ENCODE data around the gene CAVIN1. TPM values are rescaled to one million over a fixed set of nuclear protein-coding genes. Genes with fewer than 3 reads are reported as not detected.

Gene CAVIN1, protein sequence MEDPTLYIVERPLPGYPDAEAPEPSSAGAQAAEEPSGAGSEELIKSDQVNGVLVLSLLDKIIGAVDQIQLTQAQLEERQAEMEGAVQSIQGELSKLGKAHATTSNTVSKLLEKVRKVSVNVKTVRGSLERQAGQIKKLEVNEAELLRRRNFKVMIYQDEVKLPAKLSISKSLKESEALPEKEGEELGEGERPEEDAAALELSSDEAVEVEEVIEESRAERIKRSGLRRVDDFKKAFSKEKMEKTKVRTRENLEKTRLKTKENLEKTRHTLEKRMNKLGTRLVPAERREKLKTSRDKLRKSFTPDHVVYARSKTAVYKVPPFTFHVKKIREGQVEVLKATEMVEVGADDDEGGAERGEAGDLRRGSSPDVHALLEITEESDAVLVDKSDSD
- total RNA-seq: 218 and 464 TPM in 2 replicates

DNA sequence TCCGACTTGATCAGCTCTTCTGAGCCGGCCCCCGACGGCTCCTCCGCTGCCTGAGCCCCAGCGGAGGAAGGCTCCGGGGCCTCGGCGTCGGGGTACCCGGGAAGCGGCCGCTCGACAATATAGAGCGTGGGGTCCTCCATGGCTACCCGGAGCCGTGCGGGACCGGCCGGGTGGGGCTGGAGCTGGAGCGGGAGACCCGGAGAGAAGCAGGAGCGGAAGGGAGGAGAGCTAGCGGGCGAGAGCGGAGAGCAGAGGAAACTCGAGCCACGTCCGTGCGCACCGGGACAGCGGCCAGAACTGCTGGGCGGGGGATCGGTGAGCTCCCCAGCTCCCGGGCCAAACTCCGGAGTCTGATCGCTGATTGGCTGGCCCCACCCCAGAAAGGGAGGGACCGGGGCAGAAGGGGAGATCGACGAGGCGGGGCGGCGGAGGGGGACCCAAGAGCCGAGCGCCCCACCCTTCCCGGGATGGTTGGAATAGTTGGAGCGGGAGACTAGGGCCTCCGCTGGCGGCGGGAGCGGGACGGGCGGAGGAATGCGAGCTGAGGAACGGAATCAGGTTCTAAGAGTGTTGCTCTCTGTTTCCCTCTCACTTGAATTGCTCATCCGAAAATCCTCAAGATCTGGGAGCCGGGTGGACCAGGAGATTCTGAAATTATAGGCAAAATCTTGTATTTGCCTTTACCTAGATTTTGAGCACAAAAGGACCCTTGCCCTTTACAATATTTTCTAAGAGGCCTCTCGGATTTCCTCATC, at the start of gene CAVIN1:
Gene CAVIN1 (minus strand): TSS at position 299 of the 755 bp plus-strand sequence. CDS start 159 bp downstream, at position 140.

GRCh38 chr17:42458497-42459255, 35.6 kb upstream of the CAVIN1 start, which contains the start of gene ATP6V0A1:
Gene ATP6V0A1, plus strand, starts transcription at chr17:42458878. Its CDS starts 2,017 bp downstream, at chr17:42460895.

DNA sequence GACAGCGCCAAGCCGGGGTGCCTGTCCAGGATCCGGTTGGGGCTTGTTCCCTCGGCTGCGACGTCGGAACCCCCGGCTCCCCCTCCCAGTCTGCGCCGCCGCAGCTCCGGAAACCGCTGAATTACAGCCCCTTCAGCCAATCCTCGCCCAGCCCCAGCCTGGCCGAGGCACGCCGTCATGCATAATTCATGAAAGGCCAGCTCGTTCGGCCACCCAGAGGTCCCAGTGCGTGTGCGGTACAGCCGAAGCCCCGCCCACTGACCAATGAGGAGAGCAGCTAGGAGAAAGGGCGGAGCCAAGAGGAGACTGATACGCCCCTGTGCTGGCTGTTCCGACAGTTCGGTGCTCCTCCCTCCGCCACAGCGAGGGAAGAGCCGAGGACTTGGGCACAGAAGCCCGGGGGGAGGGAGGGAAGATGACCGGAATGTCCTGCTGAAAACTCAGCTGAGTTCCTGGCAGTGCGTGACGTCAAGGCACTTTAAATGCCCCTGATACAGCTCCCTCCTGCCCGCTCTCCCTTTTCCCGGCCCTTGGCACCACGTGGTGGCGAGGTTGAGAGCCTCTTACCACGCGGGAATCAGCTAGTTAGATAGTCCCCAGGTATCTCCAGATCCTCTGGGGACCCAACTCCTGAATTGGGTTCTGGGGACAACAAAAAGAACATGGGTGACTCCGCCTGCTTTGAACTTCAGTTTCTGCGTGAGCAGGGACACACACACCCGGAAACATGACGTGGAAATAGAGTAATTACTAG, 34.5 kb downstream of the CAVIN1 start, which contains the start of gene STAT3:
Gene STAT3 (minus strand): TSS at position 62 of the 754 bp plus-strand sequence. CDS start 39,926 bp downstream, outside the sequence.

Small RNA genes lying within 50 kb of the gene (small RNA-seq; reads per million reads assigned to genes)
- gene RNU7-97P: not detected

Other genes starting within 250 kb of the CAVIN1 start
- gene KCNH4, start 242.1 kb downstream of the CAVIN1 start, total RNA-seq: under 0.01 TPM in 1 of 2 replicates, not detected in the other
- not detected in 2 replicates for gene HCRT, start 237.8 kb downstream of the CAVIN1 start, total RNA-seq
- 9.7 and 11.0 TPM in 2 replicates for gene GHDC, start 228.8 kb downstream of the CAVIN1 start, total RNA-seq
- 9.4 and 10.6 TPM in 2 replicates for gene STAT5B, start 146.9 kb downstream of the CAVIN1 start, total RNA-seq
- 4.3 and 13.3 TPM in 2 replicates for gene STAT5A, start 134.8 kb downstream of the CAVIN1 start, total RNA-seq
- gene STAT3, start 34.8 kb downstream of the CAVIN1 start, total RNA-seq: 52.6 and 56.1 TPM in 2 replicates
- gene ATP6V0A1, start 35.6 kb upstream of the CAVIN1 start, total RNA-seq: 49.5 and 67.9 TPM in 2 replicates
- gene NAGLU, start 113.0 kb upstream of the CAVIN1 start, total RNA-seq: 34.2 and 34.9 TPM in 2 replicates
- gene HSD17B1, start 129.7 kb upstream of the CAVIN1 start, total RNA-seq: 3.1 and 5.5 TPM in 2 replicates
- 20.4 and 27.2 TPM in 2 replicates for gene COASY, start 138.9 kb upstream of the CAVIN1 start, total RNA-seq
- gene MLX, start 143.8 kb upstream of the CAVIN1 start, total RNA-seq: 20.0 and 33.5 TPM in 2 replicates
- 2.3 and 4.3 TPM in 2 replicates for gene PSMC3IP, start 154.5 kb upstream of the CAVIN1 start, total RNA-seq
- 79.7 and 106 TPM in 2 replicates for gene RETREG3, start 186.1 kb upstream of the CAVIN1 start, total RNA-seq
- gene TUBG1, start 186.4 kb upstream of the CAVIN1 start, total RNA-seq: 12.6 and 40.2 TPM in 2 replicates
- gene TUBG2, start 236.0 kb upstream of the CAVIN1 start, total RNA-seq: 13.0 and 15.7 TPM in 2 replicates